Measurements from ENCODE around the gene SPAG9.

- TF ChIP-seq CTCF (conservative IDR thresholded peaks at IDR 0.05; ENCODE audit: low read depth in 2 of 2) (no peak), JUNB (IDR thresholded peaks at IDR 0.05; ENCODE audit: unreplicated experiment) (no peak), REST (IDR thresholded peaks at IDR 0.05; ENCODE audit: unreplicated experiment) (no peak), EZH2 (IDR thresholded peaks at IDR 0.05; ENCODE audit: low read depth, unreplicated experiment) (no peak), CREB1 (CRISPR knock-in tag; IDR thresholded peaks at IDR 0.05; ENCODE audit: low read depth) (peak; percentile 59), POLR2AphosphoS5 (IDR thresholded peaks at IDR 0.05; ENCODE audit: low read depth) (no peak)
These were observed 201.2 kb downstream of the SPAG9 start for GRCh38 chr17:50919321-50920040.
